ENCODE measurements around the gene RBFOX2. TPM values are rescaled to one million over a fixed set of nuclear protein-coding genes. Genes with fewer than 3 reads are reported as not detected.

RBFOX2 gene
- total RNA-seq, 1 donor from 2014 or later: 70.0 TPM

DNA sequence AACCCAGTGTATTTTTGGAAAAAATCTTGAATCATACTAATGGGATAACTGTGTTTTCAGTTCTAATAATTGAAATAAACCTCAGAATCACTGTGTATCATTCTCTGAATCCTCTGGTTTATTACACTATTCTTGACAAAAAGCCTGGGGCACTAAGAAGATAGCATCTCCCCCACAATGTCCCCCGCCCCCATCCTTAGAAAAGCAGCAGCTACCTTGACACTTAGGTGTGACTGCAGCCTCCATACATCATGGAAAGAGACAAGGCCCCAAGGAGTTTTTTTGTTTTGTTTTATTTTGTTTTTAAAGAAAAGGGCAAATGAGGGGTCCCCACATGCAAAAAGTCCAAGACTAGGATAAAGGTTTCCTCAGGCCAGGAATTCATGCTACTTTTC is 186.1 kb downstream of the RBFOX2 start:
- intact Hi-C loops (cut with DNase I): no loop called here

DNA sequence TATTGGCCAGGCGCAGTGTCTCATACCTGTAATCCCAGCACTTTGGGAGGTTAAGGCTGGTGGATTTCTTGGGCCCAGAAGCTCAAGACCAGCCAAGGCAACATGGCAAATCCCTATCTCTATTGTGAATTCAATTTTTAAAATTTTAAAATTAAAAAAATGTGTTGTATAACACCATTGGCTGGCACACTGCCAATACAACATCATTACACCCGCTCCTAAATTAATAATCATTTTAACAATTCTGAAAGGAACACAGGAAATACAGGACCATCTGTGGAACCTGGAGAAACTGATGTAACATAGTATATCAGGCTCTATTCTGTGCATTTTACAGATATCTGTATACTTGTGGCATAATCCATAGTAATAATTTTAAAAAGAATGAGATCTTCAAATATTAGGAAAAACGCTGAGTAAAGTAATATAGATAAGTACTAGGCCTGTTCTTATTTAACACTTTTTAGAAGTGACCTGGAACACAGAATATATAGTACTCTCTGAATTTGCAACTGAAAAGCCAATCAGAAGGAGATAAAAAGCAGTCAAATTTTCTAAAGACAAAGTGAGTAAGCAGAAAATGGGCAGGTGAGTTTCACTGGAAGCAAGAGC is 186.6 kb downstream of the RBFOX2 start:
- TF ChIP-seq, protein P1, sequence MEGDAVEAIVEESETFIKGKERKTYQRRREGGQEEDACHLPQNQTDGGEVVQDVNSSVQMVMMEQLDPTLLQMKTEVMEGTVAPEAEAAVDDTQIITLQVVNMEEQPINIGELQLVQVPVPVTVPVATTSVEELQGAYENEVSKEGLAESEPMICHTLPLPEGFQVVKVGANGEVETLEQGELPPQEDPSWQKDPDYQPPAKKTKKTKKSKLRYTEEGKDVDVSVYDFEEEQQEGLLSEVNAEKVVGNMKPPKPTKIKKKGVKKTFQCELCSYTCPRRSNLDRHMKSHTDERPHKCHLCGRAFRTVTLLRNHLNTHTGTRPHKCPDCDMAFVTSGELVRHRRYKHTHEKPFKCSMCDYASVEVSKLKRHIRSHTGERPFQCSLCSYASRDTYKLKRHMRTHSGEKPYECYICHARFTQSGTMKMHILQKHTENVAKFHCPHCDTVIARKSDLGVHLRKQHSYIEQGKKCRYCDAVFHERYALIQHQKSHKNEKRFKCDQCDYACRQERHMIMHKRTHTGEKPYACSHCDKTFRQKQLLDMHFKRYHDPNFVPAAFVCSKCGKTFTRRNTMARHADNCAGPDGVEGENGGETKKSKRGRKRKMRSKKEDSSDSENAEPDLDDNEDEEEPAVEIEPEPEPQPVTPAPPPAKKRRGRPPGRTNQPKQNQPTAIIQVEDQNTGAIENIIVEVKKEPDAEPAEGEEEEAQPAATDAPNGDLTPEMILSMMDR (IDR thresholded peaks at IDR 0.05): no peak
- TF ChIP-seq POLR2A (IDR thresholded peaks at IDR 0.05) (no peak), POLR2AphosphoS5 (IDR thresholded peaks at IDR 0.05; ENCODE audit: insufficient read depth in 1 of 2, low read depth in 1 of 2) (no peak)
- no peak overlapping the region for H3K27ac ChIP-seq
- H3K27me3 ChIP-seq: no peaks in the 10 kb centered on the region
- intact Hi-C loops (cut with DNase I): no loop called here
- peaks cover 41% of the 10 kb centered on the region for H3K4me1 ChIP-seq
- no peak for DNase-seq (ENCODE audit: extremely low spot score in 2 of 2)
- H3K4me3 ChIP-seq: no peak overlapping the region
- no peaks in the 10 kb centered on the region for H3K9me3 ChIP-seq
- no peaks in the 10 kb centered on the region for H3K36me3 ChIP-seq

More for the DNA sequence above, 186.1 kb downstream of the RBFOX2 start:
- Histone ChIP-seq H3K4me1 (peaks cover 36% of the 10 kb centered on the region), H3K4me3 (no peak overlapping the region), H3K27ac (no peak overlapping the region), H3K36me3 (no peaks in the 10 kb centered on the region), H3K9me3 (no peaks in the 10 kb centered on the region), H3K27me3 (no peaks in the 10 kb centered on the region)
- TF ChIP-seq POLR2AphosphoS5 (IDR thresholded peaks at IDR 0.05; ENCODE audit: insufficient read depth in 1 of 2, low read depth in 1 of 2): no peak
- no peak for TF ChIP-seq POLR2A (IDR thresholded peaks at IDR 0.05)
- TF ChIP-seq, protein P1 (IDR thresholded peaks at IDR 0.05): no peak
- no peak for DNase-seq (ENCODE audit: extremely low spot score in 2 of 2)

DNA sequence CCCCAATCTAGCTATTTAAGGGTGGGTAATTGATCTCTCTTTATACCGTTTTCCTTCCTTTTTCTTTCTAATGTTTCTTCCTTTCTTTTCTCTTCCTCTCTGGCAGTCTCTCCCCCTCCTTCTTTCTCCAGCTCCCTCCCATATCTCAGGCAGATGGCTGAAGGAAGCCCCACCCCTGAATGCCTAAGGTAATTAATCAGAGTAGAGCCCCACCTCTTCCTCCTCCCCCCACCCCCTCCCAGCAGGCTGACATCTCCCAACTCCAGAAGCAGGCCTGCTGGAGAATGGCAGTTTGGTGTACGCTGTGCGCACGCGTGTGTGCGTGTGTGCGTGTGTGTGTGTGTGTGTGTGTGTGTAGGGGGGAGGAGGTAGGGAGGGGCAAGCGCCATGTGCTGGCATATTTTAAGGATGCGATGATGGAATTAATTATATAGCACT is 188.3 kb downstream of the RBFOX2 start:
- Histone ChIP-seq H3K9me3 (no peaks in the 10 kb centered on the region), H3K36me3 (no peaks in the 10 kb centered on the region), H3K4me3 (peak overlapping the region; percentile 48 to 53), H3K27ac (peak overlapping the region; percentile 75), H3K27me3 (no peaks in the 10 kb centered on the region), H3K4me1 (peaks cover 57% of the 10 kb centered on the region)
- DNase-seq (ENCODE audit: extremely low spot score in 2 of 2): peak in 1 of 2 donors; percentile 96
- TF ChIP-seq POLR2AphosphoS5 (IDR thresholded peaks at IDR 0.05; ENCODE audit: insufficient read depth in 1 of 2, low read depth in 1 of 2): peak; percentile 44 to 66
- TF ChIP-seq POLR2A (IDR thresholded peaks at IDR 0.05): no peak
- intact Hi-C loops (cut with DNase I): no loop called here

DNA sequence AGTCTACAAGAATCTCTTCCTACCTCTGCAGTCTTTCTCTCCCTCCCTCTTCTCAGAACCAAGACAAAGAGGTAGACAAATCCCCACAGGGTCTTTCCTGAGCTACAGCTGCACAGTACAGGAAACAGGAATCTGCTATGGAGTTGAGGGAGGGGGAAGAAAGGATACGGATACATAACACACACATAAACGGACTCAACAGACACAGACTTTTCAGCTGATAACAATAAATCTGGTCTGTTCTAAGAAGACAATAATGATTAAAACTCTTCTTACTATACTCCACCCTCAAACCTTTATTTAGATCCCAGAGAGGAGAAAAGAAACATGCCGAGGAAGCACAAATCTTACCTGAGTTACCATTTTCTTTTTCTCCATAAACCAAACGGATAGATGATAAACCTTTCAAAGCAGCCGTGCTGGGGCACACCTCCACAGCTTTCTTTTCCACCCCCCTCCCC is 188.8 kb downstream of the RBFOX2 start:
- Histone ChIP-seq H3K27ac (peak overlapping the region; percentile 75), H3K4me1 (peaks cover 62% of the 10 kb centered on the region), H3K4me3 (peak overlapping the region; percentile 48 to 53), H3K27me3 (no peaks in the 10 kb centered on the region), H3K9me3 (no peaks in the 10 kb centered on the region), H3K36me3 (no peaks in the 10 kb centered on the region)
- TF ChIP-seq POLR2A (IDR thresholded peaks at IDR 0.05): no peak
- no peak for TF ChIP-seq POLR2AphosphoS5 (IDR thresholded peaks at IDR 0.05; ENCODE audit: insufficient read depth in 1 of 2, low read depth in 1 of 2)
- TF ChIP-seq, protein P1 (IDR thresholded peaks at IDR 0.05): no peak
- DNase-seq (ENCODE audit: extremely low spot score in 2 of 2): no peak
- intact Hi-C loops (cut with DNase I): loop anchor here (5.0 kb wide), 1 partner anchor 213 kb away; no protein-coding TSS in a partner anchor

DNA sequence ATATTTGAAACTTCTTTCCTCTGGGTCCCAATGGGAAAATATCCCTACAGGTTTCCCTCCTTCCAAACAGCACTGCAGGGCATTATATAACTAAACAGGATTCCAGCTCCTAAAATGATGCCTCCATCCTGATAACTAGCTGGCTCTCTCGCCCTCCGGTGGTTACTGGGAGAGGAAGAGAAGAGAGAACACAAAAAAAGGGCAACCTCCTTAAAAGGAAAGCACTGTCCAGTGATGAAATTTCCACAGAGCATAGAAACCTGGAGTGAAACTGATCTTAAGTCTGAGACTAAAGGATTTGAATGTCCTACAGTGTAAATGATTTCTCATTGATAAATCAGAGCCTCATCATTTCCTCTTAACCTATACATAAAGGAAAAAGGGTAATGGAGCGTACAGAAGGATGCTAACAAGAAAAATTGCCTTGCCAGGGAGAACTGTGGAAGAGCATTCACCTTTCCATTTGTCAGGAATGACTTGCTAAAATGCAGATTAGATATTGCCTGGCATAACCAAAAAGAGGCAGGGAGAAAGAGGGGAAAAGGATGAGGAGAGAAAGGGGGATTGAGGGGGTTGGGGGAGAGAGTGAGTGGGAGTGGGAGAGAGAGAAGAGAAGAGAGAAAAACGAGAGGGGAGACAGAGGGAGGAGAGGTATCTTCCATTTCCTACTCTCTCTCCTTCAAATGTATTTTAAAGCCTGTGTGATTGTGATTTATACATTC is 189.6 kb downstream of the RBFOX2 start:
- H3K9me3 ChIP-seq: no peaks in the 10 kb centered on the region
- H3K4me1 ChIP-seq: peaks cover 70% of the 10 kb centered on the region
- peak overlapping the region; percentile 75 for H3K27ac ChIP-seq
- no peaks in the 10 kb centered on the region for H3K36me3 ChIP-seq
- intact Hi-C loops (cut with DNase I): loop anchor here (5.0 kb wide), 1 partner anchor 212 kb away; no protein-coding TSS in a partner anchor
- no peak for DNase-seq (ENCODE audit: extremely low spot score in 2 of 2)
- H3K27me3 ChIP-seq: no peaks in the 10 kb centered on the region
- peak overlapping the region; percentile 48 to 53 for H3K4me3 ChIP-seq
- TF ChIP-seq POLR2AphosphoS5 (IDR thresholded peaks at IDR 0.05; ENCODE audit: insufficient read depth in 1 of 2, low read depth in 1 of 2): no peak
- no peak for TF ChIP-seq POLR2A (IDR thresholded peaks at IDR 0.05)
- TF ChIP-seq, protein P1 (IDR thresholded peaks at IDR 0.05): peak in 1 of 3 experiments; percentile 7
